KMS-11 (cell line): ENCODE measurements around the gene NLRC4.
"Not testable (repeated sequence)": the region's sequence is repeated elsewhere in the genome, so short reads cannot be mapped to it uniquely, and the experiment has no call there.

Experiments
- H2AFZ ChIP-seq: fragments of 200-600 bp; sonication (generic); 2 replicates; pipeline ENCODE4 v1.6.1; 2016; ENCODE audit warnings: antibody characterized with exemption, mixed run types, low read depth
- H3K27ac ChIP-seq: fragments of 200-600 bp; sonication (generic); 2 replicates; pipeline ENCODE4 v1.6.1; 2016; ENCODE audit warnings: mild to moderate bottlenecking, mixed run types
- H3K27me3 ChIP-seq: fragments of 200-600 bp; sonication (generic); 2 replicates; pipeline ENCODE4 v1.6.1; 2017; ENCODE audit warnings: mild to moderate bottlenecking, low read depth, mixed run types, moderate library complexity; ENCODE audit not compliant: insufficient read depth
- H3K36me3 ChIP-seq: fragments of 200-600 bp; sonication (generic); 2 replicates; pipeline ENCODE4 v1.6.1; 2017; ENCODE audit warnings: mild to moderate bottlenecking, mixed run types; ENCODE audit not compliant: insufficient read depth
- H3K4me1 ChIP-seq: fragments of 200-600 bp; sonication (generic); 2 replicates; pipeline ENCODE4 v1.6.1; 2016; ENCODE audit warnings: mild to moderate bottlenecking, low read depth, mixed run types; ENCODE audit not compliant: poor library complexity, severe bottlenecking
- H3K4me2 ChIP-seq: fragments of 200-600 bp; sonication (generic); 2 replicates; pipeline ENCODE4 v1.7.0; 2016; ENCODE audit warnings: mild to moderate bottlenecking, mixed run types
- H3K4me3 ChIP-seq: fragments of 200-600 bp; sonication (generic); IDR thresholded peaks from 2 replicates; pipeline ENCODE4 v1.6.1; 2017; ENCODE audit warnings: low read depth, low read length, mixed read lengths; ENCODE audit not compliant: insufficient read depth
- H3K79me2 ChIP-seq: fragments of 200-600 bp; sonication (generic); 2 replicates; pipeline ENCODE4 v1.6.1; 2016; ENCODE audit warnings: low read depth, mixed run types; ENCODE audit not compliant: insufficient read depth
- H3K9ac ChIP-seq: fragments of 200-600 bp; sonication (generic); 2 replicates; pipeline ENCODE4 v1.6.1; 2016; ENCODE audit warnings: mild to moderate bottlenecking, mixed run types
- H4K20me1 ChIP-seq: fragments of 200-600 bp; sonication (generic); 2 replicates; pipeline ENCODE4 v1.6.1; 2016; ENCODE audit warnings: mild to moderate bottlenecking, mixed run types; ENCODE audit not compliant: insufficient read depth
- TF ChIP-seq, protein P1 (sequence below): fragments of 200-600 bp; sonication (generic); conservative IDR thresholded peaks from 2 replicates; pipeline ENCODE4 v1.6.1; 2017; ENCODE audit warnings: low read depth, mild to moderate bottlenecking, antibody characterized with exemption, low read length, moderate library complexity, mixed read lengths

Gene NLRC4, protein sequence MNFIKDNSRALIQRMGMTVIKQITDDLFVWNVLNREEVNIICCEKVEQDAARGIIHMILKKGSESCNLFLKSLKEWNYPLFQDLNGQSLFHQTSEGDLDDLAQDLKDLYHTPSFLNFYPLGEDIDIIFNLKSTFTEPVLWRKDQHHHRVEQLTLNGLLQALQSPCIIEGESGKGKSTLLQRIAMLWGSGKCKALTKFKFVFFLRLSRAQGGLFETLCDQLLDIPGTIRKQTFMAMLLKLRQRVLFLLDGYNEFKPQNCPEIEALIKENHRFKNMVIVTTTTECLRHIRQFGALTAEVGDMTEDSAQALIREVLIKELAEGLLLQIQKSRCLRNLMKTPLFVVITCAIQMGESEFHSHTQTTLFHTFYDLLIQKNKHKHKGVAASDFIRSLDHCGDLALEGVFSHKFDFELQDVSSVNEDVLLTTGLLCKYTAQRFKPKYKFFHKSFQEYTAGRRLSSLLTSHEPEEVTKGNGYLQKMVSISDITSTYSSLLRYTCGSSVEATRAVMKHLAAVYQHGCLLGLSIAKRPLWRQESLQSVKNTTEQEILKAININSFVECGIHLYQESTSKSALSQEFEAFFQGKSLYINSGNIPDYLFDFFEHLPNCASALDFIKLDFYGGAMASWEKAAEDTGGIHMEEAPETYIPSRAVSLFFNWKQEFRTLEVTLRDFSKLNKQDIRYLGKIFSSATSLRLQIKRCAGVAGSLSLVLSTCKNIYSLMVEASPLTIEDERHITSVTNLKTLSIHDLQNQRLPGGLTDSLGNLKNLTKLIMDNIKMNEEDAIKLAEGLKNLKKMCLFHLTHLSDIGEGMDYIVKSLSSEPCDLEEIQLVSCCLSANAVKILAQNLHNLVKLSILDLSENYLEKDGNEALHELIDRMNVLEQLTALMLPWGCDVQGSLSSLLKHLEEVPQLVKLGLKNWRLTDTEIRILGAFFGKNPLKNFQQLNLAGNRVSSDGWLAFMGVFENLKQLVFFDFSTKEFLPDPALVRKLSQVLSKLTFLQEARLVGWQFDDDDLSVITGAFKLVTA

DNA sequence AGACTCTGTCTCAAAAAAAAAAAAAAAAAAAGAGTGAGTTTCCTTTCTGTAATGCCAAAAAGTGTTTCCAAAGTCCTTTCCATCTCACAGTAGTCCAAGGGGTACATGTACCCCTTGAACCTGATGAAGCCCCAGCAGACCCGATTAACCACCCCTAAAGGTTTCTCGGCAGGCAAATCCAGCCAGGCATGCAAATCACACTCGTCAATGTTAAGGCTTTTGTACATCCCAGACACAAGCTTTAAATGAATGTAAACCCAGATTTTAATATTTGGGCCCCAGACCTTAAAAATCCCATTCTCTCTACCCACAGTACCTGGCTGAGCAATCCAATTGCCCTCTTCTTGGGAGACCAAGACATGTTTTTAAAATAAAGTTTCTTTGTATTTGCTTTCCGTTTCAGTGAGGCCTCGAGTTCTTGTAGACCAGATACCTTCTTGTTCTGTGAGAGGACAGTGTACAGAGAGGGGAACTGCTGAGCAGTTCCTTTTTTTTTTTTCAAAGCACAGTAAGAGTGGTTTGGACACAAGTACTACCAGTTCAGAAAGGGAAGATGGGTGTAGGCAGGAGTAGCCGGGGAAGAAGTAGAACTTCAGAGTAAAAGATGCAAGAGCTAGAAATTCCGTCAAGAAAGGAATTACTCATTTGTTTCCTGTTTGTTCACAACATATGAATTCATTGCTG lies at the start of gene NLRC4:
NLRC4 (minus strand) TSS at position 465 of the 684 bp plus-strand sequence. CDS start 8,111 bp downstream, outside the sequence.
- H4K20me1 ChIP-seq = no peaks in the 10 kb centered on the region
- no peak within 1 kb of the TSS for H2AFZ ChIP-seq
- no peaks in the 10 kb centered on the region for H3K4me1 ChIP-seq
- no peaks in the 10 kb centered on the region for H3K27me3 ChIP-seq
- H3K27ac ChIP-seq = no peak within 1 kb of the TSS
- H3K36me3 ChIP-seq = no peaks in the 10 kb centered on the region
- no peak within 1 kb of the TSS for H3K9ac ChIP-seq
- H3K79me2 ChIP-seq = no peaks in the 10 kb centered on the region
- no peak within 1 kb of the TSS for H3K4me2 ChIP-seq
- TF ChIP-seq, protein P1, sequence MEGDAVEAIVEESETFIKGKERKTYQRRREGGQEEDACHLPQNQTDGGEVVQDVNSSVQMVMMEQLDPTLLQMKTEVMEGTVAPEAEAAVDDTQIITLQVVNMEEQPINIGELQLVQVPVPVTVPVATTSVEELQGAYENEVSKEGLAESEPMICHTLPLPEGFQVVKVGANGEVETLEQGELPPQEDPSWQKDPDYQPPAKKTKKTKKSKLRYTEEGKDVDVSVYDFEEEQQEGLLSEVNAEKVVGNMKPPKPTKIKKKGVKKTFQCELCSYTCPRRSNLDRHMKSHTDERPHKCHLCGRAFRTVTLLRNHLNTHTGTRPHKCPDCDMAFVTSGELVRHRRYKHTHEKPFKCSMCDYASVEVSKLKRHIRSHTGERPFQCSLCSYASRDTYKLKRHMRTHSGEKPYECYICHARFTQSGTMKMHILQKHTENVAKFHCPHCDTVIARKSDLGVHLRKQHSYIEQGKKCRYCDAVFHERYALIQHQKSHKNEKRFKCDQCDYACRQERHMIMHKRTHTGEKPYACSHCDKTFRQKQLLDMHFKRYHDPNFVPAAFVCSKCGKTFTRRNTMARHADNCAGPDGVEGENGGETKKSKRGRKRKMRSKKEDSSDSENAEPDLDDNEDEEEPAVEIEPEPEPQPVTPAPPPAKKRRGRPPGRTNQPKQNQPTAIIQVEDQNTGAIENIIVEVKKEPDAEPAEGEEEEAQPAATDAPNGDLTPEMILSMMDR = no peak
- H3K4me3 ChIP-seq = no peak within 1 kb of the TSS

DNA sequence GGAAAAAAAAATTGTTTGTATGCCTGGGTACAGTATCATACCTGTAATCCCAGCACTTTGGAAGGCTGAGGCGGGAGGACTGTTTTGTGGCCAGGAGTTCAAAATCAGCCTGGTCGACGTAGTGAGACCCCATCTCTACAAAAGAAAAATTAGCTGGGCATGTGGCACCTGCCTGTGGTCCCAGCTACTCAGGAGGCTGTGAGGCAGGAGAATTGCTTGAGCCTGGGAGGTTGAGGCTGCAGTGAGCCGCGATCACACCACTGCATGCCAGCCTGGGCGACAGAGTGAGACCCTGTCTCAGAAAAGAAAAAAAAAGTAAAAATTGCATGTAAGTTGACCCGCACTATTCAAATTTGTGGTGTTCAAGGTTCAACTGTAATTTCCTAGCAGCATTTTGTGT lies 45.9 kb upstream of the NLRC4 start:
- Histone ChIP-seq H3K4me1 (no peaks in the 10 kb centered on the region), H4K20me1 (no peaks in the 10 kb centered on the region), H3K79me2 (no peaks in the 10 kb centered on the region), H3K36me3 (no peaks in the 10 kb centered on the region), H3K4me3 (no peak overlapping the region), H3K4me2 (no peak overlapping the region), H2AFZ (no peak overlapping the region), H3K9ac (no peak overlapping the region), H3K27me3 (no peaks in the 10 kb centered on the region), H3K27ac (no peak overlapping the region)
- TF ChIP-seq, protein P1 = no peak

DNA sequence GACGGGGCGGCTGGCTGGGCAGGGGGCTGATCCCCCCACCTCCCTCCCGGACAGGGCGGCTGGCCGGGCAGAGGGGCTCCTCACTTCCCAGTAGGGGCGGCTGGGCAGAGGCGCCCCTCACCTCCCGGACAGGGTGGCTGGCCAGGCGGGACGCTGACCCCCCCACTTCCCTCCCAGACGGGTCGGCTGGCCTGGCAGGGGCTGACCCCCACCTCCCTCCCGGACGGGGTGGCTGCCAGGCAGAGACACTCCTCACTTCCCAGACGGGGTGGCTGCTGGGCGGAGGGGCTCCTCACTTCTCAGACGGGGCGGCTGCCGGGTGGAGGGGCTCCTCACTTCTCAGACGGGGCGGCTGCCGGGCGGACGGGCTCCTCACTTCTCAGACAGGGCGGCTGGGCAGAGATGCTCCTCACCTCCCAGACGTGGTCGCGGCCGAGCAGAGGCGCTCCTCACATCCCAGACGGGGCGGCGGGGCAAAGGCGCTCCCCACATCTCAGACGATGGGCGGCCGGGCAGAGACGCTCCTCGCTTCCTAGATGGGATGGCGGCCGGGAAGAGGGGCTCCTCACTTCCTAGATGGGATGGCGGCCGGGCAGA lies 29.4 kb upstream of the NLRC4 start:
- not testable (repeated sequence) for H3K27ac ChIP-seq, H3K9ac ChIP-seq, H3K4me3 ChIP-seq, H2AFZ ChIP-seq, H3K4me1 ChIP-seq, H4K20me1 ChIP-seq, H3K4me2 ChIP-seq, H3K36me3 ChIP-seq, H3K27me3 ChIP-seq
- peaks cover 13% of the 10 kb centered on the region; the same call in 1 of the 2 replicates for H3K79me2 ChIP-seq

DNA sequence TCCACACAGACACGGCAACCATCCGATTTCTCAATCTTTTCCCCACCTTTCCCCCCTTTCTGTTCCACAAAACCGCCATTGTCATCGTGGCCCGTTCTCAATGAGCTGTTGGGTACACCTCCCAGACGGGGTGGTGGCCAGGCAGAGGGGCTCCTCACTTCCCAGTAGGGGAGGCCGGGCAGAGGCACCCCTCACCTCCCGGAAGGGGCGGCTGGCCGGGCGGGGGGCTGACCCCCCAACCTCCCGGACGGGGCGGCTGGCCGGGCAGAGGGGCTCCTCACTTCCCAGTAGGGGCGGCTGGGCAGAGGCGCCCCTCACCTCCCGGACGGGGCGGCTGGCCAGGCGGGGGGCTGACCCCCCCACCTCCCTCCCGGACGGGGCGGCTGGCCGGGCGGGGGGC lies 28.8 kb upstream of the NLRC4 start:
- H3K4me2 ChIP-seq = not testable (repeated sequence)

More for the DNA sequence above, 28.8 kb upstream of the NLRC4 start:
- not testable (repeated sequence) for H3K4me1 ChIP-seq, H2AFZ ChIP-seq, H3K9ac ChIP-seq, H3K27me3 ChIP-seq, H3K4me3 ChIP-seq, H4K20me1 ChIP-seq, H3K36me3 ChIP-seq, H3K27ac ChIP-seq
- peaks cover 15% of the 10 kb centered on the region; the same call in 1 of the 2 replicates for H3K79me2 ChIP-seq
